ENCODE measurements around the gene PDPK1.
"Not testable (repeated sequence)": the region's sequence is repeated elsewhere in the genome, so short reads cannot be mapped to it uniquely, and the experiment has no call there.

The PDPK1 gene

DNA sequence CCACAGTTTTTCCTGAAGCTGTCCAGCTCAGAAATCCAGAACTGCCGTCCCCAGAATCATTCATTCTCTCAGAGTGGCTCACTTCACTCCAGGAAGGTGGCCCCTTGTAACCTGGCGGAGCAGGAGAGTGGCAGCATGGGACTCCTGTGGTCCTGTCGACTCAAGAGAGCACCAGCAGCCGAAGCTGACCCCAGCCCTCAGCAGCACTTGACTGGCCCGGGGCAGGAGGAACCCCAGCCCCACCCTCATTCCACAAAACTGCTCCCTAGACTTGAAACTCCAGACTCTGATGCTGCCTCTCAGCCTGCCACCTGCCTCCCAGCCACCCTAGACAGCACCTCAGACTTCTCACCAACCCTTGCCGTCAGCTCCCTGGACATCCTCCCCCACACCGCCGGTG is 83.6 kb downstream of the PDPK1 start:
- not testable (repeated sequence) for H3K27me3 ChIP-seq (ENCODE audit: insufficient read depth, low read length); H3K79me2 ChIP-seq (ENCODE audit: control insufficient read depth, insufficient read depth, low read length, unreplicated experiment); H2AFZ ChIP-seq (ENCODE audit: low read length, unreplicated experiment); H3K4me3 ChIP-seq (ENCODE audit: low read depth, low read length); H3K36me3 ChIP-seq (ENCODE audit: insufficient read depth, low read length); H3K27ac ChIP-seq (ENCODE audit: low read depth, low read length); H3K4me1 ChIP-seq (ENCODE audit: control insufficient read depth, insufficient read depth, low read length, unreplicated experiment)

DNA sequence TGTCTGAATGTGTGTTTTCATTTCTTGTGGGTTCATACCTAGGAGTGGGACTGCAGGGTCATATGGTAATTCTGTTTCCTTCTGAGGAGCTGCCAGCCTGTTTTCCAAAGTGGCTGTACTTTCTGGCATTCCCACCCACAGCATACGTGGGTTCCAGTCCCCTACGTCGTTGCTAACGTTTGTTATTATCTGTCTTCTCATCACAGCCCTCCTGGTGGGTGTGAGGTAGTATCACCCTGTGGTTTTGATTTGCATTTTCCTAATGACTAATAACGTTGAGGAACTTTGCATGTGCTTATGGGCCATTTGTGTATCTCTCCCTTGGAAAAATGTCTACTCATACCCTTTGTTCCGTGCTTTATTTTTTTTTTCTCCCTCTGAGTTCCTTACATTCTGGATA is 89.3 kb downstream of the PDPK1 start:
- not testable (repeated sequence) for H3K27ac ChIP-seq (ENCODE audit: low read depth, low read length); H3K4me1 ChIP-seq (ENCODE audit: control insufficient read depth, insufficient read depth, low read length, unreplicated experiment); H3K79me2 ChIP-seq (ENCODE audit: control insufficient read depth, insufficient read depth, low read length, unreplicated experiment); H3K4me3 ChIP-seq (ENCODE audit: low read depth, low read length); H3K36me3 ChIP-seq (ENCODE audit: insufficient read depth, low read length); H3K27me3 ChIP-seq (ENCODE audit: insufficient read depth, low read length); H2AFZ ChIP-seq (ENCODE audit: low read length, unreplicated experiment)

DNA sequence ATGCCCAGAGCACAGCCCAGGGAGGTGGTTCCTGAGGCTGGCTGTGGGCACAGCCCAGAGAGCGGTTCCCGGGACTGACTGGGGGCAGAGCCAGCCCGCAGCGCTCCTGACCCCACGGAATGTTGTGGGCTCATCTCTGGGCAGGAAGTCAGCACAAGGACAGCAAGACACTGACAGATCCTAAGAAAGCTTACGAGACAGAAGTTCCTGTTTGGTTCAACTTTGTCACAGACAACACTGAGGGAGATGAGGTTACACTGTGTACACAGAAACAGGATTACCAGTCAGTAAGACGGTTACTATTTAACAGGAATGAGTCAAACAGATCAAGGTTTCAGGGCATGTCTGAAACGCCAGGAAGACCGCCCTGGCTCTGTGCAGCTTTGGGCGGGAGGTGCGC is 93.4 kb downstream of the PDPK1 start:
- H3K79me2 ChIP-seq (ENCODE audit: control insufficient read depth, insufficient read depth, low read length, unreplicated experiment); H3K4me1 ChIP-seq (ENCODE audit: control insufficient read depth, insufficient read depth, low read length, unreplicated experiment); H3K36me3 ChIP-seq (ENCODE audit: insufficient read depth, low read length); H2AFZ ChIP-seq (ENCODE audit: low read length, unreplicated experiment); H3K4me3 ChIP-seq (ENCODE audit: low read depth, low read length); H3K27me3 ChIP-seq (ENCODE audit: insufficient read depth, low read length); H3K27ac ChIP-seq (ENCODE audit: low read depth, low read length): not testable (repeated sequence)

DNA sequence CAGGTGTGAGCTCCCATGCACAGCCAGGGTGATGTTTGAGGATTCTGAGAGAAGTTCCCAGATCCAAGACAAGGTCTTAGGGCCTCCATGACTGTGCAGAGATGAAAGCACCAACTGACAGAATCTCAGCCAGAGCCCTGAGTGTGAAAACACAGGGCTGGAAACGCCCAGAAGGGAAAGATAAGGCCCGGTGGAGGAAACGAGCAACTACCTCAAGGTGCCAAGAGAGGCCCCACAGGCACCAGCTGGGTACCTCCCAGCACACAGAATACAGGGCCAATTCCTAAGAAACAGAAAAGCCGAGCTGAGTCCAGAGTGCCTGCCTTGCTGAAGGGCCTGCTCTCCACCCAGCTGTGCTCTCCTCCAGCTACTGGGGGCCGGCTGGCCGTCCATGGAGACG is 94.5 kb downstream of the PDPK1 start:
- H3K36me3 ChIP-seq (ENCODE audit: insufficient read depth, low read length); H3K27me3 ChIP-seq (ENCODE audit: insufficient read depth, low read length); H3K79me2 ChIP-seq (ENCODE audit: control insufficient read depth, insufficient read depth, low read length, unreplicated experiment); H2AFZ ChIP-seq (ENCODE audit: low read length, unreplicated experiment); H3K4me1 ChIP-seq (ENCODE audit: control insufficient read depth, insufficient read depth, low read length, unreplicated experiment); H3K27ac ChIP-seq (ENCODE audit: low read depth, low read length); H3K4me3 ChIP-seq (ENCODE audit: low read depth, low read length): not testable (repeated sequence)

DNA sequence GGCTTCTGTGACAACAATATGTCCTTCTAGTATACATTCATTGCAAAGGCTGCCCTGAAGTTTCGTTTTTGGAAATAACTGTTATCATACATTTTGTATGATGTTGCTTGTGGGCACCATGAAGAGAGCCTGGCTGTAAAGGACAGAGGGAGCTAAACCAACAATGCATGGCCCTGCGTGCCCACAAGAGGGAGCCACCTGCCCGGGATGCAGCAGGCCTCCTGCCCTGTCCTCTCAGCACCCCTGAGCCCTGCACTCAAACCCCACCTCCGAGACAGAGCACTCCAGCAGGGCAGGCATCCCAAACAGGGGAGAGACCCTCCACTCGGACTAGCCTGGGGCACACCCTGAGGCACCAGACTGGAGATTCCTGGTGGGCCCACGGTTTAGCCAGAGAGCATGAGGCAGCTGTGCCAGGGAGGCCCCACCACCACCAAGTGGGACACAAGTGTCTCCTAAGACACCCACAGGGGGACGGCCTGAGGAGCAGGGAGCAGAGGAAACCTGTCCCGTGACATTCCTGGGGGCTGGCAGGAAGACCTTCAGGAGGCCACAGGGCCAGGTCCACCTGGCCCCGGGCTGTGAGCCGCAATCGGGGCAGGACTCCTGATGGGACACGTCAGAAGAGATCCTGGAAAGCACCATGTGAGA is 101.4 kb downstream of the PDPK1 start:
- not testable (repeated sequence) for H3K27ac ChIP-seq (ENCODE audit: low read depth, low read length); H3K27me3 ChIP-seq (ENCODE audit: insufficient read depth, low read length); H3K79me2 ChIP-seq (ENCODE audit: control insufficient read depth, insufficient read depth, low read length, unreplicated experiment); H2AFZ ChIP-seq (ENCODE audit: low read length, unreplicated experiment); H3K36me3 ChIP-seq (ENCODE audit: insufficient read depth, low read length); H3K4me1 ChIP-seq (ENCODE audit: control insufficient read depth, insufficient read depth, low read length, unreplicated experiment); H3K4me3 ChIP-seq (ENCODE audit: low read depth, low read length)

DNA sequence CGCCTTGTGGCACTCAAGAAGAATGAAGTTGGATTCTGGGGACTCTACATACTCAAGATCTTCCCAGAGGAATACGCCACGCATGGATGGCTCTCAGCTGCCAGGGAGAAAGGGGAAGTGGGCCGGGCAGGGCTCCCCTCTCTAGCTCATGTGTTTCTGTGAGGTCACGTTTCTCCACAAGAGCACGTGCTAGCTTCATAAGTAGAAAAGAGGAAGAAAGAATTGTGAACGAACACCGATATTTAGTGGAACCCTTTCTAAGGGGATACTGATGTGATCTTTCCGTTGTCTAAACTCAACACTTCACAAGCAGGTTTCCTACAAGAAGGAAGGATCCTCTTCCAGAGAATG is 101.9 kb downstream of the PDPK1 start:
- H3K27me3 ChIP-seq (ENCODE audit: insufficient read depth, low read length); H3K27ac ChIP-seq (ENCODE audit: low read depth, low read length); H3K4me3 ChIP-seq (ENCODE audit: low read depth, low read length); H3K4me1 ChIP-seq (ENCODE audit: control insufficient read depth, insufficient read depth, low read length, unreplicated experiment); H3K79me2 ChIP-seq (ENCODE audit: control insufficient read depth, insufficient read depth, low read length, unreplicated experiment); H3K36me3 ChIP-seq (ENCODE audit: insufficient read depth, low read length); H2AFZ ChIP-seq (ENCODE audit: low read length, unreplicated experiment): not testable (repeated sequence)

DNA sequence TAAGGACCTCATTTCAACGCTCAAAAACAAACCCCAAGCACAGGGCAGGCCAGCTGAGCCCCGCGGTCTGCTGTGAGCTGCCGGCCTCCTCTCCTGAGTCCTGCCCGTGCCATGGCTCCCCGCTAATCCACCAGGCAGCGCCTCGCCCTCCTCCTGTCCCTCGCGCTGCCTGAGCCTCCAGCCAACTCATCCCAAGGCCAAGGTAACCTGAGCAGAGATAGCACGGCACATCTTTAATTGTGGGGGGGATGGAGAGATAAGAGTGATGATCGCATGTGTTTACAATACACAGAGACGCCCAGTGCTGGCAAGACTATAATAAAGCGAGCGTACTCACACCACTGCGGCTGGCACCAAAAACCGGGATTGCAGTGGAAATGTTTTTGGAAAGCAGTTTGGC is 104.7 kb downstream of the PDPK1 start:
- H3K36me3 ChIP-seq (ENCODE audit: insufficient read depth, low read length); H3K27me3 ChIP-seq (ENCODE audit: insufficient read depth, low read length); H3K79me2 ChIP-seq (ENCODE audit: control insufficient read depth, insufficient read depth, low read length, unreplicated experiment); H3K4me1 ChIP-seq (ENCODE audit: control insufficient read depth, insufficient read depth, low read length, unreplicated experiment); H2AFZ ChIP-seq (ENCODE audit: low read length, unreplicated experiment); H3K4me3 ChIP-seq (ENCODE audit: low read depth, low read length); H3K27ac ChIP-seq (ENCODE audit: low read depth, low read length): not testable (repeated sequence)

DNA sequence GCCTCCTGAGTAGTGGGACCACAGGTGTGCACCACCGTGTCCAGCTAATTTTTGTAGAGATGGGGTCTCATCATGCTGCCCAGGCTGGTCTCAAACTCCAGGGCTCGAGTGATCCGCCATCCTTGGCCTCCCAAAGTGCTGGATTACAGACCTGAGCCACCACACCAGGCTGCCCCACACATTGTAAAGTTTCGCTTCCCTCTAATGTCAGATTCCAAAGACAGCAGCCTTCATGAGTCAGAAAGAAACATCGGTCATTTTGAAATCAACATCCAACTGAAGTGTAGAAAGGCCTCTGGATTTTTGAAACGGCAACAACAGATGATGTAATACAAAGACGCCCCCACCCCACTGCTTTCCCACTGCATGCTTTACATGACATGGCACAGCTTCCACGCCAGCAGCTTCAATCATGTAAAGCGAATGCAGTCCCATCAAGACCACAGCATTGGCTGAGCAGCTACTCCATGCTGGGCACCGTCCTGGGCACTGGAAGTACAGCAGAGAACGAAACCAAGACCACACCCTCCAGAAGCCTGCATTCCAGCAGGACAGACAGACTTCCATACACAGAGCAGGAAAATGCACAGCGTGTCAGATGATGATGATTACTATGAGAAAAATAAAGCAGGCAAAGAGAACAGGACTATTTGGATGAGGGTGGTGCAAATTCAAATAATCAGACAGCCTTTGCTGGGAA is 107.1 kb downstream of the PDPK1 start:
- not testable (repeated sequence) for H3K36me3 ChIP-seq (ENCODE audit: insufficient read depth, low read length); H3K27ac ChIP-seq (ENCODE audit: low read depth, low read length); H3K4me1 ChIP-seq (ENCODE audit: control insufficient read depth, insufficient read depth, low read length, unreplicated experiment); H2AFZ ChIP-seq (ENCODE audit: low read length, unreplicated experiment); H3K4me3 ChIP-seq (ENCODE audit: low read depth, low read length); H3K27me3 ChIP-seq (ENCODE audit: insufficient read depth, low read length); H3K79me2 ChIP-seq (ENCODE audit: control insufficient read depth, insufficient read depth, low read length, unreplicated experiment)

DNA sequence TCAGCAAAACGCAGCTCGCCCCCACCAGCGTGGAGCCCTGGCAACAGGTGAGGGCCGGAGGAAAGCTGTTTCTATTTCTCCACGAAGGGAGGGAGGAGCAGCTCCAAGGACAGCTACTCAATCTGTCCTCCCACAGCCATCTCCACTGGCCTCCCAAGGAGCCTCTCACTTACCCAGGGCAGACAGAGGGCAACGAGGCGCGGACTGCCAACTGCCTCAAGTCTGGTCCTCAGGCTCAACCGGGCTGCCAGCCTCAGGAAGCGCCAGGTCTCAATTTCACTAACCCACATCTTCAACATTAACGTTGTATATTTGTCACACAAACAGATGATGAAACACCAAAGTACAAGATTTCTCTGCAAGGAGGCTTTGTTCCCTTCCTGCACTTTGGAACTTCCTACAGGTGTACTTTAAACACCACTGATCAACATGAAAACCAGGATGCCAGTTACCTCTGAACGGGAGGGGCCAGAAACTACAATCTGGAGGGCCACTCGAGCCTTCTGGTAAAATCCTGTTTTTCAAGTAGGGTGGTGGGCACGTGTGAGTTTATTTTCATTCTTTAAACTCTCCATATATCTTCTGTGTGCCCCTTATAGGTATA is 113.5 kb downstream of the PDPK1 start:
- H3K4me1 ChIP-seq (ENCODE audit: control insufficient read depth, insufficient read depth, low read length, unreplicated experiment); H3K27me3 ChIP-seq (ENCODE audit: insufficient read depth, low read length): not testable (repeated sequence)

More for the DNA sequence above, 113.5 kb downstream of the PDPK1 start:
- not testable (repeated sequence) for H2AFZ ChIP-seq (ENCODE audit: low read length, unreplicated experiment); H3K27ac ChIP-seq (ENCODE audit: low read depth, low read length); H3K4me3 ChIP-seq (ENCODE audit: low read depth, low read length); H3K36me3 ChIP-seq (ENCODE audit: insufficient read depth, low read length); H3K79me2 ChIP-seq (ENCODE audit: control insufficient read depth, insufficient read depth, low read length, unreplicated experiment)

All from ACC112 (cell line).